Activated naive CD8-positive, alpha-beta T cell treated with anti-CD3 and anti-CD28 coated beads, Interleukin-2, amount 50 U/mL, for 16 hours (primary cell): ENCODE results near the gene SRCIN1.
"Not testable (repeated sequence)": the region's sequence is repeated elsewhere in the genome, so short reads cannot be mapped to it uniquely, and the experiment has no call there.

Source experiments
- DNase-seq: peaks from one replicate; pipeline ENCODE4 v3.0.0-alpha.2; 2020; ENCODE audit warnings: low read depth, low spot score

The SRCIN1 gene

DNA sequence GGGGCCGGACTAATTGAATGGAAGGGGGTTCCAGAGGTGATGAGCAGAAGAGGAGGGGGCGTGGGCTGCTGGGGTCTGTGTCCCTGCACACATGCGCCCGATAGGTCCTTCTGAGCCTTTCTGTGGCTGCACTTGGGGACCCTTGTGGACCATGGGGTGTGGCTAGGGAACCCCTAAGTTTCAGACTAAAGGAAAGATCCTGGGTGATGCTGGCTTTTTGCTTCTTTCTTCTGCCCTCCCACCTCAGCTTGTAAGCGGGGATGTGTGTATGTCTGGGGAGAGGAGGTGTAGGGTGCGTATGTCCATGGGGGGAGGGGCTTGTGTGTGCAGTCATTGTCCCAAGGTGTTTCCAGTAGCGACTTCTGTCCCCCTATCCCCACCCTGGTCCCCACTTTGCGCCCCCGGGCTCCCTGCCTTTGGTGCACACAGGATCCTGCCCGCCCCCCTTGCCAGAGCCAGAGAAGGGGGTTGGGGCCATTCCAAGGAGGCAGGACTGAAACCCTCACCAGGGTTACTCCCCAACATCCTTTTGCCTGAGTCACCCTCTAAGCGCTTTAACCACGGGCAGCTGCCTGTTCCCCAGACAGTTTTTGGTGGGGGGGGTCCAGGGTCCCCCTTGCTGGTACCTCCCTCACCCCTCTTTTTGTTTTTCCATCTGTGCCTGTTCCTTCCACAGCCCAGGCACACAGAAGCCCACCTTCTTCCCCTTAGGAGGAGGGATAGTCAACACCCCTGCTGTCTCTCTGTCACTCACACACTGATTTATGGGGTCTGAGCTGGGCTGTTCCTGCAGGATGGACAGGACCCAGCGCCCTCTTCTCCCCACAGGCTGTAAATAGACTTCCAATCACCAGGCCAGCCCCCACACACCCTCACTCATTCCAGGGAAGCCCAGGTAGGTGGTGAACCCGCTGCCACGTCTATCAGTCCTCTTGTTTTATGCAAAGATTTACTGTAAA lies 94.3 kb downstream of the SRCIN1 start:
- DNase-seq = no peak

DNA sequence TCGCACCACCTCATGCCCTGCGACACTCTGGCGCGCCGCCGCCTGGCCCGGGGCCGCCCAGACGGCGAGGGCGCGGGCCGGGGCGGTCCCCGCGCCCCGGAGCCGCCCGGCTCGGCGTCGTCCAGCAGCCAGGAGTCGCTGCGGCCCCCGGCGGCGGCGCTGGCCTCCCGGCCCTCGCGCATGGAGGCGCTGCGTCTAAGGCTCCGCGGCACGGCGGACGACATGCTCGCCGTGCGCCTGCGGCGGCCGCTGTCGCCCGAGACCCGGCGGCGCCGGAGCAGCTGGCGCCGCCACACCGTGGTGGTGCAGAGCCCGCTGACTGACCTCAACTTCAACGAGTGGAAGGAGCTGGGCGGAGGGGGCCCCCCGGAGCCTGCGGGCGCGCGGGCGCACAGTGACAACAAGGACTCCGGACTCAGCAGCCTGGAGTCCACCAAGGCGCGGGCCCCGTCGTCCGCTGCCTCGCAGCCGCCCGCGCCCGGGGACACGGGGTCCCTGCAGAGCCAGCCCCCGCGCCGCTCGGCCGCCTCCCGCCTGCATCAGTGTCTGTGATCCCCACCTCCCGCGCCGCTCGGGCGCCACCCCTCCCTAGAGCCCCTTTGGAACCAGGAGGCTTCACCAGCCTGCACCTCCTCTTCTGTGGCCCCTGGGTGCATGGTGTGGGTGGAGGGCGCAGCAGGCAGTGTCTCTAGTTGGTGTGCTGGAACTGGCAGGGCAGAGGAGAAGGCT lies 95.2 kb downstream of the SRCIN1 start:
- no peak for DNase-seq

DNA sequence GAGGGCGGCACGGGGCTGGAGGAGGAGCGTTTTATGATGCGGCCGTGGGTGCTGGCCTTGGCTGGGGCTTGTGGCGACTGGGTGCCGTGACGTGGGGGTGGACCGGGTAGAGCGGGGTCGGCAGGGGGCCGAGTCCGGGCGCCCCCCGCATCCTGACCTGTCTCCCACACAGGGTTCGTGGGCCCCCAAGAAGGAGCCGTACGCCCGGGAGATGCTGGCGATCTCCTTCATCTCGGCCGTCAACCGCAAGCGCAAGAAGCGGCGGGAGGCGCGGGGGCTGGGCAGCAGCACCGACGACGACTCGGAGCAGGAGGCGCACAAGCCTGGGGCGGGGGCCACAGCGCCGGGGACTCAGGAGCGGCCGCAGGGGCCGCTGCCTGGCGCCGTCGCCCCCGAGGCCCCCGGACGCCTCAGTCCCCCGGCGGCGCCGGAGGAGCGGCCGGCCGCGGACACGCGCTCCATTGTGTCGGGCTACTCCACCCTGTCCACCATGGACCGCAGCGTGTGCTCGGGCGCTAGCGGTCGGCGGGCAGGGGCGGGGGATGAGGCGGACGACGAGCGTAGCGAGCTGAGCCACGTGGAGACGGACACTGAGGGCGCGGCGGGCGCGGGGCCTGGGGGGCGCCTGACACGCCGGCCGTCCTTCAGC lies 95.9 kb downstream of the SRCIN1 start:
- no peak for DNase-seq

DNA sequence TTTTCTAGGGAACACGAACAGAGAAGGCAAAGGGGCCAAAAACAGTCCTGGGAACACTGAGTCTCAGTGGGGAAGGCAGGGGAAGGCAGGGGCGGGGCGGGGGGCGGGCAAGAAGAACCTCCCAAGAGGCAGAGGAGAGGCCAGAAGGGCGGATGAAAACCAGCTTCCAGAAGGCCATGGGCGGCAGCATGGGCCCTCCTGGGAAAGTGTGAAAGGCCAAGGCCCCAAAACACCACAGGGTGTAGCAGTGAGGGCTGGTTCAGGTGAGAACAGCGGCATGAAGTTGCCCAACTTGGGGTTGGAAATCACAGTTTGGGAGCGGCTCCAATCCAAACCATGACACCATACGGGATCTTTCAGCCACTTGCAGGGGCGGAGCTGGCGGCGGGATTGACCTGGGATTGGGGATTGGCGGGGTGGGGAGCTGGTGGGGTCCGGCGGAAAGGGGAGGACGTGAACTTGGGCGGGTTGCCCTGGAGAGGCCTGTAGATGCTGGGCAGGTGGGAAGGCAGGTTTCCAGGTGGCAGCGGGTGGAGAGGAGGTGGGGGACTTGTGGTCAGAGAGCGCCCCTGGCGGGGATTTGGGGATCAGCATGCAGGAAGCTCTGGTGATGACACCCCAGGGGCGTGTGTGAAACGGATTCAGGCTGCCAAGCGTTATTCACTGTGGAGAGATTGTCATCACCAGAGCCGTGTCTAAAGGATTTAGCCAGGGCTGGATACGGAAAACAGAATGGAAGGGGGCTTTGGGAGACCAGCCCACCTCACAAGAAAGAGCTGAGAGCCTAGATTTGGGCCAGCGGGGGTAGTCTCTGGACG lies 96.6 kb downstream of the SRCIN1 start:
- peak; percentile 40 for DNase-seq

DNA sequence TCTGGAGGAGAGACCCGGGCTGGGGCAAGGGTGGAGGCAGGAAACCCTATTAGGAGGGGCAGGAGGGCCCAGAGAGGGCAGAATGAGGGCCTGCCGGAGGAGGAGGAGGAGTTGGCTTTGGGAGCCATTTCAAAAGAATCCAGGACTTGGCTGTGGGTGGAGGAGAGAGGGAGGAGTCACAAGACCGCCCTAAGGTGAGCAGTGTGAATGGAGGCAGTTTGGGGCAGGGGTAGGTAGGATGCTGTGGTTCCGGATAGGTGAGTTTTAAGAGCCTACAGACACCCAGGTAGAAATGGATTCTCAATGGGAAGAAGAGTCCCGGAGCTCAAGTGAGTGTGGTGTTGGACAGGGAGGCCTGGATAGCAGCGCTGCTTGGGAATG lies 97.2 kb downstream of the SRCIN1 start:
- DNase-seq = no peak

DNA sequence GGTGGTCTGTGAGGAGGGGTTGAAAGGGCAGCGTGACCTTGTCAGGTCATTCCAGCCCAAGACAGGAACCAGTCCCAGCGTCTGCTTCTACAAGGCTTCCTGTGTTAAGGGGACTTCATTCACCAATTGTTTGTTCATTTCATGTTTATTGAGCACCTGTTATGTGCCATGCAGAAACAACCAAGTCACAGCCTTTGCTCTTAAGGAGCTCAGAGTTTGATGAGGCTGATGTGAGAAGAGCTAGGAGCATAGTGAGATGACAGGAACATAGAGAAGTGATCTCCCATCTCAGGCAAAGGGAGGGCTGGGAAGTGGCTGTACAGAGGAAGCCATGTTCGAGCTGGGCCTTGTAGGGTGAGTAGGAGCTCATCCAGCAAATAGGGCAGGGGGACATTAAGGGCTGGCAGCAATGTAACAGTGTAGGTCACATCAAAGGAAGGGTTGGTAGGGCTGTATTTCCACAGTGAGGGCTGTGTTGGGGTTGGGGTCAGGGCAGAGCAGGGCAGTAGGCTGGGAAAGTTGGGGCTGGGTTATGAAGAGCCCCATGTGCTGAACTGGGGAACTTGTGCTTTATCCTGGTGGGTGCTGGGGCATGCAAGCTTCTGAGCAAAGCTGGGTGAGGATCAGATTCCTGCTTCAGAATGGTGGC lies 97.7 kb downstream of the SRCIN1 start:
- no peak for DNase-seq

DNA sequence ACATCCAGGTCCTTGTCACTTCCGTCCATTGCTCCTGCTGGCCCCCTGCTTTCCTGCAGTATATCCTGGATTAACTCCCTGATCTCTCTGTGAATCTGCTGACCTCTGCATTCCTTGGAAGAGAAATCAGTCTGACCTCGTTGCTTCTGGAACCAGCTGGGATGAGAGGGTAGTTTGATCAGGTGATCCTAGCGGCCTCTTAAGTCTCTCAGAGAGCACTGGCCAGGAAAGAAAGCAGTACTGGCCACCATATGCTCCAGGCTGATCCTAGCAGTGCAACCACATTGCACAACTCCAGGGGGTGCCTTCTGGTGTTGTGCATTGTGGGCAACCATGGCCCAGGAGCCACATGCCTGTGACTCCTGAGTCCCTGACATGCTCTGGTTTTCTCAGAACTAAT lies 98.3 kb downstream of the SRCIN1 start:
- no peak for DNase-seq

DNA sequence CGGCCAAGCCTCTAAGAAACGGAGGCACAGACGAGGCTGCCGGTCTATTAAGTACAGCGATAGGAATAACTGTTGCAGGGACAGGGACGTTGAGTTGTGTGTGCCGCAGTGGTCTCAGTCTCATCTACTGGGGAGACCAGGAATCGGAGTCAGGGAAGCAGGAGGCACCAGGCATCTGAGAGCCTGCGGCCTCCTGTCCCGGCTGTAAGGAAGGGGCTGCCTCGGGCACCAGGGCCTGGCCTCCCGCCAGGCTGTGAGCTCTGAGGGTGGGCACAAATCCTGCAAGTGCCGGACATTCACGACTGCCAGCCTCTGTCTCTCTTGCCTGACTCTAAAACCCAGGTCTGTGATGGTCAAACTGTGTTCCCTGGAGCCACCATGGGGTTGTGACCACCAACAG lies 101.5 kb downstream of the SRCIN1 start:
- DNase-seq = no peak

DNA sequence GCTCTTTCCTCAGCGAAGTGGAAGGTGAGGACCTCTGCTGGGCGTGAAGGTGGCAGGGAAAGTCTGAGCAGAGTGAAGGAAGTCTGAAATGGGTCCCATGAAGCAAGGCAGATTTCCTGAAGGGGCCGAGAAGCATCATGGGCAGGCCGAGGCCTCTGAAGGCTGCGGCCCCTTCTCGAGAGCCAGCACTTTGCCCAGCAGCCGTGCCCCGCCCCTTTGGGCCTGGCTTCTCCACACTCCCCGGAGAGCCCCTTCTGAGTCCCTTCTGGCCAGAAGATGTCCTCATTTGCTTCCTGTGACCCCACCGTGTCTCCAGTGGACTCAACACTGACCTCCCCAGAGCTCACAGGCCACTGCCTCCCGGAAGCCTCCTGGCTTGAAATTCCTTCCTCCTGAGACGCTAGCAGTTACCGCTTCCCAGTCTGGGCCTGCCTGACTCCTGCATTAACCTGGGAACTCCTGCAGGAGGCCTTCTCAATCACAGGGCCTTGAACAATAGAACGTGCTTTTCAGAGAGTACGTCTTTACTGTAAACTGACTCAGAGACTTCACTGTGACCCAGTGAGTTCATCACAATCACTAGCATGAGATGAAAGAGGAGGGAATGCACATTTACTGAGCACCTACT lies 102.4 kb downstream of the SRCIN1 start:
- DNase-seq = not testable (repeated sequence)

DNA sequence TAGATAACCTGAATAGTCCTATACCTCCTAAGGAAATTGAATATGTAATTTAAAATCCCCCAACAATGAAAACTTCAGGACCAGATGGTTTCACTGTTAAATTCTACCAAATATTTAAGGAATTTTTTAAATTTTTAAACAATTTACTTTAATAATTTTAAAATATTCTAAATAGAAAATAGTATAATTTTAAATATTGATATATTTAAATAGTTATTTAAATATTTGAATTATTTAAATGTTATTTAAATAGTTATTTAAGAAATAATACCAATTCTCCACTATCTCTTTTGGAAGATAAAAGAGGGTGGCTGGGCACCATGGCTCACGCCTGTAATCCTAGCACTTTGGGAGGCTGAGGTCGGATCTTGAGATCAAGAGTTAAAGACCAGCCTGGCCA lies 104.0 kb downstream of the SRCIN1 start:
- not testable (repeated sequence) for DNase-seq

DNA sequence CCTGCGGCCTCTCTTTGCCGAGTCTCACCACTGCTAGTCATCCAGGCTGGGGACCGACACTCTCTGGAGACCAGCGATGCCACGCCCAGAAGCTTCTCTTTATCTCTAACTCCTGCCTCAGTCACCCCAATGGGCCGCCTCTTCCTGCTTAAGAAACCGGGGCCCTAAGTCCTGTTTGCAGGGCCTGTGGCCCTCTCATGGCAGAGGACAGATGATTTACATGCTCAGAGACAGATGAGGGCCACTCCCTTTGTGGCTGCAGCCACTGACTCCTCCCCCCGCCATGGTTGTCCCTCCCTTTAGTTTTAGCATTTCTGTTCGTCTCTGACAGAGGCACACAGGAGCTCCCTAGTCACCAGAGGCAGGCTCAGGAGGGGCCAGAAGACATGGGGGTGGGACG lies 106.5 kb downstream of the SRCIN1 start:
- DNase-seq = not testable (repeated sequence)

DNA sequence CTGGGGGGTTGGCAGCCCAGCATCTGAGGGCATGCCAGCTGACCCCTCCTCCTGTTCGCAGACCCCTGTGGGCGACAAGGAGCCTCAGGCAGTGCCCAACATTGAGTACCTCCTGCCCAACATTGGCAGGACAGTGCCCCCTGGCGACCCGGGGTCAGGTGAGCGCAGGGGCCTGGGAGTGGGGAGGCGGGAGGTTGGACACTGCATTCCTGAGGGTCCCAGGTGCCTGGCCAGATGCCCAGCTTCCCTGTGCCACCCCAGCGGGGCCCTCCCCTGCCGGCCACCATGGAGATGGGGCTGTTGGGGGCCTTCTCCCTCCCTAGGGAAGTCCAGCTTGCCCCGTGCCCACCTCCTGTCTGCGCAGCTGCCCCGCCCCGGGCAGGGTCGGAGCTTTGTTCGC lies 107.4 kb downstream of the SRCIN1 start:
- no peak for DNase-seq

DNA sequence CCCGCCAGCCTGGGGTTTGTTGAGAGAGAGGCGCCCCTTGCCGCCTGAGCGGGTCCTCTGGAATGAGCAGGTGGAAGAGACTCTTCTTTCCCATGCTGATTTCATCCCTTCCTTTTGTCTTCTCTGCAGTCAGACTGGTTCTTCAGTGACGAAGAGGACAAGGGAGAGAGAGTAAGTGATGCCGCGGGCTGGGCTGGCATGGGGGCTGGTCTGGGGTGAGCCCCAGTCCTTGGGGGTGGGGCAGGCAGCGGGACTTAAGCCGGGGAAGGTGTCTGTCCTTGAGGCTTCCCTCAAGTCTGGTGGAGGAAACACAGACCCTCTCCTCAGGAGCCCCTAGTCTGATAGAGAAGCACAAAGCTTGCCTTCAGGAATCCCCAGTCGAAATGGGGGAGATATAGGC lies 108.1 kb downstream of the SRCIN1 start:
- DNase-seq = not testable (repeated sequence)

DNA sequence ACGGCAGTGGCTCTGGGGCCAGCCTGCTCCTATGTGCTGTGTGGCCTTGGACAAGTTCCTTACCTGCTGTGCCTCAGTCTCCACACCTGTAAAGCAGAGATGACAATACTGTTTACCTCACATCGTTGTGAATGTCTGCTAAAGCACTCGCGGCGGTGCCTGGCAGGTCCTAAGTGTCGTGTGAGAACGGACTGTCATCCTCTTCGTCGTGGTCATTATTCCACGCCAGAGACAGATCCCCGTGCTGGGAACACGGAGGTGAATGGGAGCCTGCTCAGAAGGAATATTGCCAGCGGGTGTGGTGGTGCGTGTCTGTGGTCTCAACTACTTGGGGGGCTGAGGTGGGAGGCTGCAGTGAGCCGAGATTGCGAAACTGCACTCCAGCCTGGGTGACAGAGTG lies 111.6 kb downstream of the SRCIN1 start:
- DNase-seq = not testable (repeated sequence)

DNA sequence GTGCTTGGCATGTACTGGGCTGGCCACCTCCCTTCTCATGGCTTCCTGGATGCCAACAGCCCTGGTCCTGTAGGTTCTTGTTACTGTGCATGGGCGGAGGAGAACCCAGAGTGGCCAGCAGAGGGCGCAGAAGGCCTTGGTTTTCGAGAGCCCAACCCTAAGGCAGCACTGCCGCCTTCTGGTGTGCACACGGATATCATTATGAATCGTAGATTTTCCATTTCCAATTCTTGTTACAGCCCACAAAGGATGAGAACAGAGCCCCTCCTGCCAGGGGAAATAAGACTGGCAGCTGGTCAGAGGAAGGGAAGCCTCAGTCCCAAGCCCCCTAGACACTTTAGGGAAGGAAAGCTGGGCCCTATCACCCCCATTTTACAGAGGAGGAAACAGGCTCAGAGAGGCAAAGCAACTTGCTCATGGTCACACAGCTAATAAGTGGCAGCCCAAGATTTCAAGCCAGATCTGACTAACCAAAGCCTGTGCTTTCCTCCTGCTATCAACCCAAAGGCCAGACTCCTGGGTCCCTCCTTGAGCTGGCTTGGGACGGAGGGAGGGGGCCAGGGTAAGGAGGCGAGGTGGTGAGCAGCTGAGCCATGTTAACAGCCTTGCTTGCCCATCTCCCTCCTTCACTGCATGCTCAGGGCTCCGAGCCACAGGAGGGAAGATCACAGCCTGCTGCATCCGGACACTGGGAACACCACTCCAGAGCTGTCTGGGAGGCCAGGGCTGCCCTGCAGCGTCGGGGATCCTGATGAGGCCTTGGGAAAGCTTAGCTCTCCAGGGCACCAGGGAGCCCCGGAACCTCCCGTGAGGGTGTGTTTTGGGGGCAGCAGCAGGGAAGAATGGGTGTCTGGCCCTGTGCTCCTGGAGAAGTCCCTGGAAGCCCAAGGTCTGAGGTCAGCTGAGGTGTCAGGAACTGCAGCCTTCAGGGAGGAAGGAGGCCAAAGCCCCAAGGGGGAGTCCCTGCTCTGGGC lies 113.4 kb downstream of the SRCIN1 start:
- peak; percentile 87 for DNase-seq

DNA sequence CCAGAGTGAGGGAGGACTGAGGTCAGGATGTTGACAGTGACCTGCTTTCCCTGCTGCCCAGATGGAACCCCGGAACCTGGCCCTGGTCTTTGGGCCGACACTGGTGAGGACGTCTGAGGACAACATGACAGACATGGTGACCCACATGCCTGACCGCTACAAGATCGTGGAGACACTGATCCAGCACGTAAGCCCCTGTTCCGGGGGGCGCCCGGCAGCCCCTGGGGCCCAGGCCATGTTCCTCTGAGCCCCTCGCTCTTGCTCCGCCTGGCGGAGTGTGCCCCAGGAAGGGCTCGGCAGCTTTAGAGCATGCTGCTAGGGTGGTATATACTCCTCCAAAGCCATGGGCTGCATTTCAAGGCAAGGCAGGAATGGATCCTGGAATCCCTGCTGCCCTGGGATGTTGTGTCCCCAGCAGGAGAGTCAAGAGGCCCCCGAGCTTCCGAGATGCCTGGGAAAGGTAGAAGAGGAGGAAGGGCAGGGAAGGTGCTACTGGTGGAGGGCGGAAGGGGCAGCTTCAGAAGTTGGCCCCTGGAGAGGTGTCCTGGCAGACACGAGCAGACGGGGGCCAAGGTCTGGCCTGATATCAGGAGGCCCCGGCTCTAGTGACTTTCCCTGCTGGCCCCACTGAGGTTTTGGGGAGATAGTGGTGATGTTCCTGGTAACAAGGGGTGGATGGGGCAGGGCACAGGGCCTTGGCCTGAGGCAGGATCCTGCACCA lies 114.2 kb downstream of the SRCIN1 start:
- DNase-seq = not testable (repeated sequence)

DNA sequence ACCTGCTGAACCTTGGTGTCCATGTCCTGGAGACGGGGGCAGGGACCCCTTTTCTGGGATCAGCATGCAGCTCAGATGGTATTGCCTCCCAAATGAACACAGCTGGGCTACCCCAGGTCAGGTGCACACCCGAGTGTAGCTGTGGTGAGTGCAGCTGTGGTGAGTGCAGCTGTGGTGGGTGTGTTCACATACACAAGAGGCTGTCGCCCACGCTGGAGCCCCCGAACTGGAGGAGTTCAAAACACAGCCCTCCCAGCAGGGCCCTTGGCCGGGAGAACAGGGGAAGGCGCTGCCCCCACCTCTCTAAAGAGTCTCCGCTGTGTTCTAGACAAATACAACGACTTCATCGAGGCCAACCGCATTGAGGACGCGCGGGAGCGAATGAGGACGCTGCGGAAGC lies 116.0 kb downstream of the SRCIN1 start:
- not testable (repeated sequence) for DNase-seq

DNA sequence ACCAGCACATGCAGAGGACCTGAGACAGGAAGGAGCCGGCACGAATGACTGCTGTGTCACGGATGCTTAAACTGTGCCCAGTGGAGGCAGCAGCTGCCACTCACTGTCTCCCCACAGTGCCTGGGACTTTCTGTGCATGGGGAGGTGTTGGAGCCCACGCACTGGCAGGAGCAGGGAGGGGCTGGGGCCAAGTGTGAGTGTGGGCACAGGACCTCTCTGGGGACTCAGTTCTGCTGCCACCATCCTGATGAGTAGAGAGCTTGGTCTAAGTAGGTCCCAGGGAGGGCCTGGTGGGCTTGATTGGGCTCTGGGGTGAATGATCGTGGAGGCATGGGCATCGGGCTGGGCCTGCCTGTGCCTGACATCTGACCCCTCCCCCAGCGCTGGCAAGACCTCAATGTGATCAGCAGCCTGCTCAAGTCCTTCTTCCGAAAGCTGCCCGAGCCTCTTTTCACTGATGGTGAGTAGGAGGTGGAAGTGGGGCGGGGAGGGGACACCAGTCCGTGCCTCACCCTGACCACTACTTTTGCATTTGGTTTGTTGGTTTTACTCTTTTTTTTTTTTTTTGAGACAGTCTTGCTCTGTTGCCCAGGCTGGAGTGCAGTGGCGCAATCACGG lies 120.0 kb downstream of the SRCIN1 start:
- DNase-seq = not testable (repeated sequence)
